ENCODE data around the gene IL2RG.

Gene IL2RG

GRCh38 chrX:71111141-71111843 lies at the start of gene IL2RG:
TSS of gene IL2RG (minus strand) at chrX:71111577. CDS start at chrX:71111539, 38 bp downstream.
- DNase-seq = peak; percentile 4

- DNase-seq = no peak
Observed at GRCh38 chrX:71160475-71160874, 49.1 kb upstream of the IL2RG start.

- DNase-seq = no peak
Observed at GRCh38 chrX:71159335-71159734, 48.0 kb upstream of the IL2RG start.

- no peak for DNase-seq
Observed at GRCh38 chrX:71158603-71159002, 47.2 kb upstream of the IL2RG start.

- no peak for DNase-seq
Observed at GRCh38 chrX:71154641-71155040, 43.3 kb upstream of the IL2RG start.

- no peak for DNase-seq
Observed at GRCh38 chrX:71154196-71154595, 42.8 kb upstream of the IL2RG start.

GRCh38 chrX:71151366-71151765 lies 40.0 kb upstream of the IL2RG start:
- DNase-seq = no peak

- DNase-seq = no peak
Observed at GRCh38 chrX:71148278-71148663, 36.9 kb upstream of the IL2RG start.

- no peak for DNase-seq
Observed at GRCh38 chrX:71147496-71148277, 36.3 kb upstream of the IL2RG start.

GRCh38 chrX:71144651-71145050 lies 33.3 kb upstream of the IL2RG start, which contains the start of gene NLGN3:
TSS of gene NLGN3 (plus strand) at chrX:71144841. CDS start at chrX:71147750, 2,909 bp downstream.
- DNase-seq = no peak

GRCh38 chrX:71143508-71143907 lies 32.1 kb upstream of the IL2RG start:
- DNase-seq = no peak

GRCh38 chrX:71140440-71140839 lies 29.1 kb upstream of the IL2RG start:
- no peak for DNase-seq

- no peak for DNase-seq
Observed at GRCh38 chrX:71131510-71131909, 20.1 kb upstream of the IL2RG start.

GRCh38 chrX:71128915-71129765 lies 17.8 kb upstream of the IL2RG start:
- DNase-seq = peak; percentile 2

- no peak for DNase-seq
Observed at GRCh38 chrX:71128166-71128833, 16.9 kb upstream of the IL2RG start.

- DNase-seq = no peak
Observed at GRCh38 chrX:71118985-71119535, 7.7 kb upstream of the IL2RG start.

GRCh38 chrX:71118032-71118984 lies 6.9 kb upstream of the IL2RG start, which contains the start of gene MED12:
TSS of gene MED12 (plus strand) at chrX:71118596. CDS start at chrX:71118755, 159 bp downstream.
- DNase-seq = peak; percentile 17

GRCh38 chrX:71117358-71117757 lies 6.0 kb upstream of the IL2RG start:
- no peak for DNase-seq

- DNase-seq = peak; percentile 31
Observed at GRCh38 chrX:71111921-71112431, 599 bp upstream of the IL2RG start.

- no peak for DNase-seq
Observed at GRCh38 chrX:71109051-71109450, 2.3 kb downstream of the IL2RG start.

Data from KG1 (cell line).